GM12801 (cell line): ENCODE measurements around the gene MAN2B1.

ENCODE experiments used
- CTCF ChIP-seq: IDR thresholded peaks from one replicate; pipeline ENCODE4 v1.5.1; 2011; ENCODE audit warnings: control low read depth; ENCODE audit not compliant: insufficient read length; ENCODE audit errors: extremely low read depth

MAN2B1 gene

GRCh38 chr19:12666265-12667048, at the start of gene MAN2B1, which contains the start of gene WDR83:
Gene MAN2B1, minus strand, starts transcription at chr19:12666742. Its CDS starts 41 bp downstream, at chr19:12666701.
Gene WDR83, plus strand, starts transcription at chr19:12666807. Its CDS starts 2,984 bp downstream, at chr19:12669791.
- TF ChIP-seq CTCF = no peak

- no peak for TF ChIP-seq CTCF
These were observed 49.4 kb upstream of the MAN2B1 start for GRCh38 chr19:12715929-12716328.

- no peak for TF ChIP-seq CTCF
These were observed 48.6 kb upstream of the MAN2B1 start for GRCh38 chr19:12715102-12715501.

GRCh38 chr19:12711187-12711586, 44.6 kb upstream of the MAN2B1 start:
- TF ChIP-seq CTCF = no peak

- no peak for TF ChIP-seq CTCF
These were observed 42.1 kb upstream of the MAN2B1 start for GRCh38 chr19:12708641-12709040.

DNA sequence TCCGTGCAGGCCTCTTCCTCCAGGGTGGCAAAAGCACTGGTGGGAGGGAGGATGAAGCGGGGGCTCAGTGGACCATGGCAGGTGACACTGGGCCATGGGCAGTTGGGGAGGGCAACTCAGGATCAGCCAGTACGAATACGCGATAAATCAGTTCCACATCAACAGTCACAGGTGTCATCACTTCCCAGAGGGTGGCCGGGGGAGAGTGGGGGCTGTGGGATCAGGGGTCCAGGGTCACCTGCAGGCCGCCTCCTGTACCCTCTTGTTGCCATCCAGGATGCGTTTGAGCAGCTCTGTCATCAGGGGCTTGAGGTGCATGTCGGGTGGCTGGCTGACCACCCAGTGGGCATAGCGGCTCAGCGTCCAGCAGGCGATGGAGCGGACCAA, 39.8 kb upstream of the MAN2B1 start:
- no peak for TF ChIP-seq CTCF

DNA sequence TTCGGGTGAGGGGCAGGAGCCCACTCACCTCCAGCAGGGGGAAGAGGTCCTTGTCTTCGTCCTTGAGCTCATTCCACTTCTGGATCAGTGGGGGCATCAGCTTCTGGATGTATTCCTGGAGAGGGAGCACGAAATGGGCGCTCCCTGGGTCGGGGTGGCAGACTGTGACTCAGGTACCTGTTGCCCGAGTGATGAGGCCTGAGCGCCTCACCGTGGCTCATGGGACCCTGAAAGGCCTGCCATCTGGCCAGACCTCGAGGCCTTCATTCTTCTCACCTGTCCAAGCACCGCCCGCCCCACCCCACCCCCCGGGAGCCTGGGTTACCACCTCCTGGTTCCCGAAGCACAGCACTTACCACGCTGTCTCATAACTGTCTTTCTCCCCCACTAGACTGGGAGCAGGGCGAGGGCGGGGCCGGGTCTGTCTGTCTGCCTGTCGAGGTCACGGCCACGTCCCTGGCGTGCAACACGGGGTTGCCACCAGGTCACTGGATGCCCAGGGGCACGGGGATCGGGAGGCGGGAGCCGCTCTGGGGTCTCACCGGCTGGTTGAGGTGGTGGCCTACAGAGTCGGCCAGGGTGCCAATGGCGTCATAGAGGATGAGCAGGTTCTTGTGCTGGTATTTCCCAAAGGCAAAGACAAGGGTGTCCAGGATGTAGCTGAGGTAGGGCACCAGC, 39.3 kb upstream of the MAN2B1 start:
- no peak for TF ChIP-seq CTCF
